NT2/D1 (cell line): Measurements from ENCODE around the gene MYBPH.

ENCODE experiments used
- SUZ12 ChIP-seq: IDR thresholded peaks from 2 replicates; pipeline ENCODE4 v1.6.1; 2011; ENCODE audit not compliant: insufficient read length, insufficient read depth; ENCODE audit errors: extremely low read depth
- YY1 ChIP-seq: IDR thresholded peaks from 2 replicates; pipeline ENCODE4 v1.6.1; 2011; ENCODE audit not compliant: insufficient read length, insufficient read depth
- ZNF274 ChIP-seq: IDR thresholded peaks from 2 replicates; pipeline ENCODE4 v1.6.1; 2011; ENCODE audit warnings: mild to moderate bottlenecking, low read depth, low read length

DNA sequence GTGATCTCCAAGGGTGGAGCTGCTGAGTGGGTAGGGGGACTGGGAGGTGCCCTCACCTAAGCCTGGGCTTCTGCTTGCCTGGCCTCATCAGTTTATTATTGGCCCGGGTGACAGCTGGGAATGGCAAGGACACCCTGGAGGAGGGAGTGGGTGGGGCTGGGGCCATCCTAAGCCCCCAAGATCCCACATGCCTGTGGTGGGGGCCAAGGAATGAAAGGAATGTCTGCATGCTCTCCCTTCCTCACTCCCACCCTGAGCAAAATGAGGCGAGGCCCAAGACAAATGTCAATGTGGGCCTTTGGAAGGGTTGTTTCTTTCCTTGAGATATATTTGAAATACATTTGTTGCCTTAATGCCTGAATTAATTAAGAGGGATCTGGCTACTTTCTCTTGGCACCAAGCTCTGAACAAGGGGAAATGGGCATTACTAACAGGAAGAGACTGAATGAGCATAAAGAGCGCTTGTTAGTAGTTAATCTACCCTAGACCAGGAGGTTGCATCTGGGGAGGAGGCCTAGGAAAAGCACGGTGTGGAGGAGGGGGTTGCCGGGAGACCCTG, 30.6 kb upstream of the MYBPH start:
- TF ChIP-seq YY1: no peak
- TF ChIP-seq SUZ12: no peak
- no peak for TF ChIP-seq ZNF274
